NCI-H2081 (cell line): ENCODE measurements around the gene GPR135.
"Not testable (repeated sequence)": the region's sequence is repeated elsewhere in the genome, so short reads cannot be mapped to it uniquely, and the experiment has no call there.

Source experiments
- DNase-seq, 2 experiments: peaks; one replicate each; lab custom pipeline; 2025; lab: John Stamatoyannopoulos, UW

GPR135 gene

GRCh38 chr14:59474172-59474571 lies 9.0 kb upstream of the GPR135 start:
- no peak for DNase-seq

GRCh38 chr14:59464486-59465315 lies 479 bp downstream of the GPR135 start:
- no peak for DNase-seq

GRCh38 chr14:59463787-59464485 lies 1.2 kb downstream of the GPR135 start:
- no peak for DNase-seq

GRCh38 chr14:59461891-59462290 lies 3.3 kb downstream of the GPR135 start:
- no peak for DNase-seq

GRCh38 chr14:59460378-59460777 lies 4.8 kb downstream of the GPR135 start:
- no peak for DNase-seq

- no peak for DNase-seq
These were observed 6.7 kb downstream of the GPR135 start for GRCh38 chr14:59458486-59458885.

- DNase-seq, result no peak
These were observed 9.8 kb downstream of the GPR135 start for GRCh38 chr14:59455411-59455810.

- no peak for DNase-seq
These were observed 11.0 kb downstream of the GPR135 start for GRCh38 chr14:59454139-59454538.

GRCh38 chr14:59451849-59452248 lies 13.3 kb downstream of the GPR135 start:
- no peak for DNase-seq

GRCh38 chr14:59450716-59451115 lies 14.5 kb downstream of the GPR135 start:
- DNase-seq, result no peak

- DNase-seq, result not testable (repeated sequence)
These were observed 16.5 kb downstream of the GPR135 start for GRCh38 chr14:59448673-59449072.

- DNase-seq, result no peak
These were observed 25.8 kb downstream of the GPR135 start for GRCh38 chr14:59439256-59439965.

GRCh38 chr14:59438195-59438647 lies 27.0 kb downstream of the GPR135 start:
- DNase-seq, result no peak

- no peak for DNase-seq
These were observed 29.2 kb downstream of the GPR135 start for GRCh38 chr14:59435987-59436386.

- no peak for DNase-seq
These were observed 30.1 kb downstream of the GPR135 start for GRCh38 chr14:59435101-59435500.

GRCh38 chr14:59429790-59430189 lies 35.4 kb downstream of the GPR135 start:
- DNase-seq, result no peak

- no peak for DNase-seq
These were observed 36.6 kb downstream of the GPR135 start for GRCh38 chr14:59428581-59429012.

GRCh38 chr14:59427653-59428580 lies 37.3 kb downstream of the GPR135 start:
- no peak for DNase-seq

- DNase-seq, result no peak
These were observed 39.8 kb downstream of the GPR135 start for GRCh38 chr14:59425322-59425935.

GRCh38 chr14:59424341-59425071 lies 40.7 kb downstream of the GPR135 start:
- no peak for DNase-seq
